Cardiac fibroblast (primary cell): ENCODE measurements around the gene ZNF43.
"Not testable (repeated sequence)": the region's sequence is repeated elsewhere in the genome, so short reads cannot be mapped to it uniquely, and the experiment has no call there.

Experiments
- DNase-seq, 2 donors: peaks; one replicate each; pipeline versions ENCODE4 v3.0.0 to v3.0.0-alpha.2; 2010; ENCODE audit warnings: low read depth in 2 of 2
- H3K4me3 ChIP-seq, 2 donors: replicated peaks in 1 of 2; 1 replicate in 1 of 2; 2 replicates in 1 of 2; pipeline ENCODE4 v1.5.1; 2011; ENCODE audit warnings: low read depth in 2 of 2, low read length in 2 of 2, mild to moderate bottlenecking in 2 of 2, moderate library complexity in 1 of 2
- CTCF ChIP-seq: IDR thresholded peaks from one replicate; pipeline ENCODE4 v1.5.1; 2011; ENCODE audit warnings: low read depth, mild to moderate bottlenecking, low read length, inconsistent platforms

Gene ZNF43

GRCh38 chr19:21823224-21823623, 12.8 kb downstream of the ZNF43 start:
- no peak for DNase-seq
- H3K4me3 ChIP-seq = no peak overlapping the region
- no peak for TF ChIP-seq CTCF

- no peak for TF ChIP-seq CTCF
- H3K4me3 ChIP-seq = no peak overlapping the region
- no peak for DNase-seq
Measured at GRCh38 chr19:21812448-21812847, 23.5 kb downstream of the ZNF43 start.

- not testable (repeated sequence) for DNase-seq, H3K4me3 ChIP-seq
Measured at GRCh38 chr19:21808400-21809000, 27.5 kb downstream of the ZNF43 start.

GRCh38 chr19:21789466-21790085, 46.4 kb downstream of the ZNF43 start:
- no peak for TF ChIP-seq CTCF
- H3K4me3 ChIP-seq = no peak overlapping the region
- no peak for DNase-seq

- TF ChIP-seq CTCF = no peak
- no peak for DNase-seq
- H3K4me3 ChIP-seq = no peak overlapping the region
Measured at GRCh38 chr19:21786936-21787335, 49.0 kb downstream of the ZNF43 start.

- not testable (repeated sequence) for DNase-seq, H3K4me3 ChIP-seq
Measured at GRCh38 chr19:21775792-21776191, 60.2 kb downstream of the ZNF43 start.

GRCh38 chr19:21767065-21767800, 68.7 kb downstream of the ZNF43 start, which contains the start of gene ZNF100:
TSS of gene ZNF100 (minus strand) at chr19:21767579. CDS start at chr19:21767429, 150 bp downstream.
- peak; percentile 94 for DNase-seq
- H3K4me3 ChIP-seq = peak within 1 kb of the TSS; percentile 83 to 89
- TF ChIP-seq CTCF = no peak

- peak overlapping the region; percentile 83 to 89 for H3K4me3 ChIP-seq
- DNase-seq = peak in 1 of 2 donors; percentile 1
Measured at GRCh38 chr19:21766705-21767064, 69.3 kb downstream of the ZNF43 start.
